Duodenal mucosa (tissue), 2 donors: Measurements from ENCODE around the gene HCFC1.

ENCODE experiments used
- H3K27ac ChIP-seq: one replicate; pipeline ENCODE4 v1.7.0; 2013; ENCODE audit warnings: low read depth, low read length
- H3K27me3 ChIP-seq, 2 donors: one replicate each; pipeline ENCODE4 v1.7.0; 2013; ENCODE audit warnings: low read length in 2 of 2, control low read depth in 1 of 2; ENCODE audit not compliant: insufficient read depth in 2 of 2, control insufficient read depth in 1 of 2
- H3K36me3 ChIP-seq, 2 donors: one replicate each; pipeline ENCODE4 v1.7.0; 2013; ENCODE audit warnings: low read length in 2 of 2, control low read depth in 1 of 2; ENCODE audit not compliant: insufficient read depth in 2 of 2, control insufficient read depth in 1 of 2
- H3K4me1 ChIP-seq, 2 donors: one replicate each; pipeline ENCODE4 v1.7.0; 2013; ENCODE audit warnings: low read length in 2 of 2, control low read depth in 1 of 2; ENCODE audit not compliant: insufficient read depth in 2 of 2, control insufficient read depth in 1 of 2
- H3K4me3 ChIP-seq, 2 donors: one replicate each; pipeline ENCODE4 v1.7.0; 2013; ENCODE audit warnings: low read length in 2 of 2, low read depth in 1 of 2
- H3K9ac ChIP-seq, 2 donors: one replicate each; pipeline ENCODE4 v1.7.0; 2013; ENCODE audit warnings: low read length in 2 of 2, low read depth in 1 of 2
- H3K9me3 ChIP-seq, 2 donors: one replicate each; pipeline ENCODE4 v1.7.0; 2013; ENCODE audit warnings: low read length in 2 of 2, control low read depth in 1 of 2; ENCODE audit not compliant: control insufficient read depth in 1 of 2

HCFC1 gene

GRCh38 chrX:153971450-153972367 is at the start of gene HCFC1:
Gene HCFC1 (minus strand): TSS chrX:153971818. CDS start chrX:153970840, 978 bp downstream.
- Histone ChIP-seq H3K27ac (peak within 1 kb of the TSS; percentile 97), H3K27me3 (no peaks in the 10 kb centered on the region), H3K36me3 (no peaks in the 10 kb centered on the region), H3K9me3 (no peaks in the 10 kb centered on the region), H3K4me1 (peaks cover 35 to 47% of the 10 kb centered on the region in 2 donors), H3K9ac (peak within 1 kb of the TSS; percentile 83 to 98), H3K4me3 (peak within 1 kb of the TSS; percentile 86 to 88)

GRCh38 chrX:154021131-154021611 is 49.6 kb upstream of the HCFC1 start:
- H3K36me3 ChIP-seq, result peaks cover 6 to 13% of the 10 kb centered on the region in 2 donors
- H3K27ac ChIP-seq, result no peak overlapping the region
- no peak overlapping the region for H3K9ac ChIP-seq
- no peaks in the 10 kb centered on the region for H3K9me3 ChIP-seq
- H3K4me1 ChIP-seq, result peaks cover 0 to 33% of the 10 kb centered on the region in 2 donors
- H3K4me3 ChIP-seq, result peak overlapping the region in 1 of 2 donors; percentile 71
- no peaks in the 10 kb centered on the region for H3K27me3 ChIP-seq

GRCh38 chrX:154020536-154021115 is 49.0 kb upstream of the HCFC1 start:
- Histone ChIP-seq H3K4me3 (peak overlapping the region; percentile 68 to 71), H3K36me3 (peaks cover 6 to 17% of the 10 kb centered on the region in 2 donors), H3K9ac (peak overlapping the region; percentile 75 to 86), H3K9me3 (no peaks in the 10 kb centered on the region), H3K27me3 (no peaks in the 10 kb centered on the region), H3K27ac (peak overlapping the region; percentile 80), H3K4me1 (peaks cover 0 to 33% of the 10 kb centered on the region in 2 donors)

- Histone ChIP-seq H3K4me1 (peaks cover 0 to 33% of the 10 kb centered on the region in 2 donors), H3K9ac (peak within 1 kb of the TSS; percentile 75 to 86), H3K4me3 (peak within 1 kb of the TSS; percentile 68 to 71), H3K27me3 (no peaks in the 10 kb centered on the region), H3K27ac (peak within 1 kb of the TSS; percentile 80), H3K9me3 (no peaks in the 10 kb centered on the region), H3K36me3 (peaks cover 6 to 24% of the 10 kb centered on the region in 2 donors)
Observed at GRCh38 chrX:154019633-154020528, 48.3 kb upstream of the HCFC1 start, which contains the start of gene IRAK1. Gene IRAK1 (minus strand): TSS chrX:154019902. CDS start chrX:154019812, 90 bp downstream.

- peaks cover 0 to 33% of the 10 kb centered on the region in 2 donors for H3K4me1 ChIP-seq
- peak overlapping the region; percentile 63 to 73 for H3K9ac ChIP-seq
- no peaks in the 10 kb centered on the region for H3K9me3 ChIP-seq
- H3K4me3 ChIP-seq, result peak overlapping the region; percentile 61 to 64
- peak overlapping the region; percentile 50 for H3K27ac ChIP-seq
- no peaks in the 10 kb centered on the region for H3K27me3 ChIP-seq
- peaks cover 6 to 26% of the 10 kb centered on the region in 2 donors for H3K36me3 ChIP-seq
Observed at GRCh38 chrX:154019061-154019621, 47.5 kb upstream of the HCFC1 start.

- peaks cover 6 to 26% of the 10 kb centered on the region in 2 donors for H3K36me3 ChIP-seq
Observed at GRCh38 chrX:154018518-154019060, 47.0 kb upstream of the HCFC1 start.

GRCh38 chrX:154017766-154018517 is 46.3 kb upstream of the HCFC1 start:
- Histone ChIP-seq H3K9me3 (no peaks in the 10 kb centered on the region), H3K27me3 (no peaks in the 10 kb centered on the region), H3K27ac (no peak overlapping the region), H3K4me3 (peak overlapping the region; percentile 61 to 64), H3K4me1 (peaks cover 0 to 39% of the 10 kb centered on the region in 2 donors), H3K36me3 (peaks cover 6 to 26% of the 10 kb centered on the region in 2 donors), H3K9ac (peak overlapping the region; percentile 63 to 73)

More at GRCh38 chrX:154018518-154019060, 47.0 kb upstream of the HCFC1 start:
- Histone ChIP-seq H3K9ac (peak overlapping the region; percentile 63 to 73), H3K27ac (peak overlapping the region; percentile 50), H3K4me1 (peaks cover 0 to 33% of the 10 kb centered on the region in 2 donors), H3K4me3 (peak overlapping the region; percentile 61 to 64), H3K9me3 (no peaks in the 10 kb centered on the region), H3K27me3 (no peaks in the 10 kb centered on the region)

- H3K9me3 ChIP-seq, result no peaks in the 10 kb centered on the region
- peaks cover 6 to 27% of the 10 kb centered on the region in 2 donors for H3K36me3 ChIP-seq
- peaks cover 0 to 53% of the 10 kb centered on the region in 2 donors for H3K4me1 ChIP-seq
- H3K27ac ChIP-seq, result no peak overlapping the region
- H3K4me3 ChIP-seq, result no peak overlapping the region
- no peak overlapping the region for H3K9ac ChIP-seq
- no peaks in the 10 kb centered on the region for H3K27me3 ChIP-seq
Observed at GRCh38 chrX:154016366-154017076, 44.9 kb upstream of the HCFC1 start.
